ENCODE measurements around the gene SYVN1.
A peak's percentile ranks its signal among the peaks of the same experiment; 100 is the strongest.

The SYVN1 gene

GRCh38 chr11:65084598-65085375 lies 49.5 kb downstream of the SYVN1 start:
- no peak for DNase-seq

GRCh38 chr11:65083834-65084597 lies 50.3 kb downstream of the SYVN1 start, which contains the start of the genes CDCA5 and ZFPL1:
CDCA5 (minus strand) TSS chr11:65084040; CDS start chr11:65083978, 62 bp downstream.
ZFPL1 (plus strand) TSS chr11:65084222; CDS start chr11:65084699, 477 bp downstream.
- peak; percentile 96 for DNase-seq

- DNase-seq = no peak
Measured at GRCh38 chr11:65083134-65083833, 51.0 kb downstream of the SYVN1 start.

- DNase-seq = no peak
Measured at GRCh38 chr11:65078786-65079342, 55.5 kb downstream of the SYVN1 start.

GRCh38 chr11:65078151-65078550 lies 56.2 kb downstream of the SYVN1 start:
- peak; percentile 66 for DNase-seq

GRCh38 chr11:65077451-65077850 lies 56.9 kb downstream of the SYVN1 start:
- no peak for DNase-seq
